ENCODE results near the gene RFTN1. TPM values are rescaled to one million over a fixed set of nuclear protein-coding genes. Genes with fewer than 3 reads are reported as not detected.

The RFTN1 gene
- total and polyA plus RNA-seq, 2 donors (not counting 1 experiment from before 2014, with no cell fraction given): 35.1 to 35.5 TPM

GRCh38 chr3:16516695-16517481 lies 3.4 kb upstream of the RFTN1 start:
- peaks cover 6% of the 10 kb centered on the region for H3K4me1 ChIP-seq (ENCODE audit: control insufficient read depth, extremely low read depth, insufficient read depth, low read length)
- H3K4me2 ChIP-seq (ENCODE audit: extremely low read depth, insufficient read depth, low read length): no peak overlapping the region
- no peaks in the 10 kb centered on the region for H3K9me3 ChIP-seq (ENCODE audit: control insufficient read depth, insufficient read depth, low read depth, low read length)
- H3K27ac ChIP-seq (ENCODE audit: insufficient read depth, low read length): no peak overlapping the region
- H3K27me3 ChIP-seq (ENCODE audit: control insufficient read depth, insufficient read depth, low read length): peaks cover 5% of the 10 kb centered on the region
- TF ChIP-seq CTCF (conservative IDR thresholded peaks at IDR 0.05 in 1 of 2, IDR thresholded peaks at IDR 0.05 in 1 of 2; ENCODE audit: low read depth in 1 of 2, low read length in 2 of 2) (peak; percentile 72 to 73), EZH2 (IDR thresholded peaks at IDR 0.05; ENCODE audit: low read length, missing control alignments) (no peak)
- no peaks in the 10 kb centered on the region for H4K20me1 ChIP-seq (ENCODE audit: control insufficient read depth, extremely low read depth, insufficient read depth, low read length)
- H3K79me2 ChIP-seq (ENCODE audit: control insufficient read depth, insufficient read depth, low read length): peaks cover 4% of the 10 kb centered on the region
- no peaks in the 10 kb centered on the region for H3K36me3 ChIP-seq (ENCODE audit: control insufficient read depth, insufficient read depth, low read length)
- no peak overlapping the region for H3K4me3 ChIP-seq (replicated peaks in 1 of 4; ENCODE audit: control extremely low read depth in 1 of 4, insufficient read depth in 1 of 4, low read depth in 3 of 4, low read length in 4 of 4)
- peak; percentile 76 to 78 for DNase-seq (ENCODE audit: low read depth in 2 of 2)
- no peak overlapping the region for H2AFZ ChIP-seq (ENCODE audit: low read length)
- no peak overlapping the region for H3K9ac ChIP-seq (ENCODE audit: insufficient read depth, low read length)

GRCh38 chr3:16515885-16516420 lies 2.5 kb upstream of the RFTN1 start:
- H2AFZ ChIP-seq (ENCODE audit: low read length): no peak overlapping the region
- H4K20me1 ChIP-seq (ENCODE audit: control insufficient read depth, extremely low read depth, insufficient read depth, low read length): no peaks in the 10 kb centered on the region
- H3K27me3 ChIP-seq (ENCODE audit: control insufficient read depth, insufficient read depth, low read length): peaks cover 1% of the 10 kb centered on the region
- no peak overlapping the region for H3K4me3 ChIP-seq (replicated peaks in 1 of 4; ENCODE audit: control extremely low read depth in 1 of 4, insufficient read depth in 1 of 4, low read depth in 3 of 4, low read length in 4 of 4)
- no peak overlapping the region for H3K27ac ChIP-seq (ENCODE audit: insufficient read depth, low read length)
- no peak for TF ChIP-seq CTCF (conservative IDR thresholded peaks at IDR 0.05 in 1 of 2, IDR thresholded peaks at IDR 0.05 in 1 of 2; ENCODE audit: low read depth in 1 of 2, low read length in 2 of 2)
- no peak for TF ChIP-seq EZH2 (IDR thresholded peaks at IDR 0.05; ENCODE audit: low read length, missing control alignments)
- DNase-seq (ENCODE audit: low read depth in 2 of 2): no peak
- H3K79me2 ChIP-seq (ENCODE audit: control insufficient read depth, insufficient read depth, low read length): peaks cover 7% of the 10 kb centered on the region
- H3K36me3 ChIP-seq (ENCODE audit: control insufficient read depth, insufficient read depth, low read length): no peaks in the 10 kb centered on the region
- H3K4me2 ChIP-seq (ENCODE audit: extremely low read depth, insufficient read depth, low read length): no peak overlapping the region
- no peak overlapping the region for H3K9ac ChIP-seq (ENCODE audit: insufficient read depth, low read length)
- H3K9me3 ChIP-seq (ENCODE audit: control insufficient read depth, insufficient read depth, low read depth, low read length): no peaks in the 10 kb centered on the region
- H3K4me1 ChIP-seq (ENCODE audit: control insufficient read depth, extremely low read depth, insufficient read depth, low read length): peaks cover 11% of the 10 kb centered on the region

- H3K79me2 ChIP-seq (ENCODE audit: control insufficient read depth, insufficient read depth, low read length): peaks cover 13% of the 10 kb centered on the region
Observed at GRCh38 chr3:16514755-16515353, 1.4 kb upstream of the RFTN1 start.

More at GRCh38 chr3:16514755-16515353, 1.4 kb upstream of the RFTN1 start:
- TF ChIP-seq EZH2 (IDR thresholded peaks at IDR 0.05; ENCODE audit: low read length, missing control alignments) (no peak), CTCF (conservative IDR thresholded peaks at IDR 0.05 in 1 of 2, IDR thresholded peaks at IDR 0.05 in 1 of 2; ENCODE audit: low read depth in 1 of 2, low read length in 2 of 2) (no peak)
- H3K4me3 ChIP-seq (replicated peaks in 1 of 4; ENCODE audit: control extremely low read depth in 1 of 4, insufficient read depth in 1 of 4, low read depth in 3 of 4, low read length in 4 of 4): no peak overlapping the region
- no peak for DNase-seq (ENCODE audit: low read depth in 2 of 2)
- H3K9ac ChIP-seq (ENCODE audit: insufficient read depth, low read length): no peak overlapping the region
- no peak overlapping the region for H3K27ac ChIP-seq (ENCODE audit: insufficient read depth, low read length)
- H3K36me3 ChIP-seq (ENCODE audit: control insufficient read depth, insufficient read depth, low read length): no peaks in the 10 kb centered on the region
- no peak overlapping the region for H2AFZ ChIP-seq (ENCODE audit: low read length)
- H3K27me3 ChIP-seq (ENCODE audit: control insufficient read depth, insufficient read depth, low read length): no peaks in the 10 kb centered on the region
- peaks cover 15% of the 10 kb centered on the region for H3K4me1 ChIP-seq (ENCODE audit: control insufficient read depth, extremely low read depth, insufficient read depth, low read length)
- no peaks in the 10 kb centered on the region for H3K9me3 ChIP-seq (ENCODE audit: control insufficient read depth, insufficient read depth, low read depth, low read length)
- H3K4me2 ChIP-seq (ENCODE audit: extremely low read depth, insufficient read depth, low read length): no peak overlapping the region
- no peaks in the 10 kb centered on the region for H4K20me1 ChIP-seq (ENCODE audit: control insufficient read depth, extremely low read depth, insufficient read depth, low read length)
